B cell (primary cell): ENCODE data around the gene TRIM47. TPM values are rescaled to one million over a fixed set of nuclear protein-coding genes. Genes with fewer than 3 reads are reported as not detected.

Source experiments
- ATAC-seq: fragments of 200-7000 bp; cut with Tn5 transposase; one replicate; pipeline ENCODE4 v1.10.0; 2021; ENCODE audit warnings: low read depth, mild to moderate bottlenecking, moderate number of reproducible peaks, moderate library complexity
- CTCF ChIA-PET: fragments of 350-600 bp; sonication (Branson Sonifier 250); formaldehyde crosslinking; loops from one replicate; lab custom pipeline; 2021; ENCODE audit warnings: antibody characterized with exemption, inconsistent platforms; lab: Charles Lee
- POLR2A ChIA-PET: fragments of 350-600 bp; sonication (Branson Sonifier 250); formaldehyde crosslinking; loops from one replicate; lab custom pipeline; 2021; ENCODE audit warnings: antibody characterized with exemption; lab: Charles Lee
- DNase-seq: peaks from one replicate; pipeline ENCODE4 v3.0.0; 2013
- H2AFZ ChIP-seq: 2 replicates; pipeline ENCODE4 v1.6.1; 2012; ENCODE audit warnings: mild to moderate bottlenecking, low read depth, low read length; ENCODE audit not compliant: insufficient read depth, poor library complexity, severe bottlenecking
- H3K27ac ChIP-seq, 2 donors: 1 replicate in 1 of 2; 2 replicates in 1 of 2; pipeline ENCODE4 v1.5.1; 2012 to 2013; ENCODE audit warnings: low read length in 2 of 2, mild to moderate bottlenecking in 2 of 2, moderate library complexity in 1 of 2
- H3K27me3 ChIP-seq, 4 experiments: fragments of 200-600 bp in 1 of 4; sonication (generic) in 1 of 4; replicated peaks in 1 of 4; 1 replicate in 2 of 4; 2 replicates in 2 of 4; pipeline versions ENCODE4 v1.6.1 to v1.7.0; 2013 to 2016; ENCODE audit warnings: low read length in 3 of 4, mild to moderate bottlenecking in 2 of 4, mixed read lengths in 1 of 4, moderate library complexity in 1 of 4; ENCODE audit not compliant: insufficient read depth in 4 of 4, control insufficient read depth in 3 of 4; ENCODE audit errors: control extremely low read depth in 1 of 4
- H3K36me3 ChIP-seq, 2 experiments: replicated peaks in 1 of 2; 1 replicate in 1 of 2; 2 replicates in 1 of 2; pipeline versions ENCODE4 v1.6.1 to v1.7.1; 2013; ENCODE audit warnings: low read length in 1 of 2; ENCODE audit not compliant: insufficient read depth in 2 of 2, control insufficient read depth in 1 of 2; ENCODE audit errors: control extremely low read depth in 1 of 2, extremely low read depth in 1 of 2
- H3K4me1 ChIP-seq, 2 donors: fragments of 200-600 bp in 1 of 2; sonication (generic) in 1 of 2; 1 replicate in 1 of 2; 2 replicates in 1 of 2; pipeline versions ENCODE4 v1.5.1 to v1.6.1; 2013 to 2017; ENCODE audit warnings: low read length in 2 of 2; ENCODE audit not compliant: control insufficient read depth in 2 of 2, insufficient read depth in 2 of 2
- H3K4me2 ChIP-seq: replicated peaks from 2 replicates; pipeline ENCODE3; 2012; ENCODE audit warnings: mild to moderate bottlenecking, low read depth, low read length; ENCODE audit not compliant: poor library complexity, severe bottlenecking
- H3K4me3 ChIP-seq, 5 experiments: fragments of 200-600 bp in 1 of 5; sonication (generic) in 1 of 5; 1 replicate in 3 of 5; 2 replicates in 2 of 5; pipeline versions ENCODE4 v1.5.1 to v1.7.0; 2011 to 2016; ENCODE audit warnings: low read length in 4 of 5, mild to moderate bottlenecking in 4 of 5, low read depth in 2 of 5, control low read depth in 1 of 5, moderate library complexity in 1 of 5; ENCODE audit not compliant: insufficient read depth in 1 of 5; ENCODE audit errors: control extremely low read depth in 1 of 5, extremely low read depth in 1 of 5
- H3K79me2 ChIP-seq: fragments of 200-600 bp; sonication (generic); one replicate; pipeline ENCODE4 v1.6.0; 2016; ENCODE audit warnings: low read length; ENCODE audit not compliant: control insufficient read depth, insufficient read depth
- H3K9ac ChIP-seq: fragments of 200-600 bp; sonication (generic); 2 replicates; pipeline ENCODE4 v1.6.1; 2017; ENCODE audit warnings: mild to moderate bottlenecking, low read length, moderate library complexity
- H3K9me3 ChIP-seq, 3 donors: one replicate each; pipeline versions ENCODE4 v1.6.1 to v1.7.1; 2013; ENCODE audit warnings: low read length in 2 of 3; ENCODE audit not compliant: control insufficient read depth in 2 of 3, insufficient read depth in 1 of 3; ENCODE audit errors: control extremely low read depth in 1 of 3
- H4K20me1 ChIP-seq: 2 replicates; pipeline ENCODE4 v1.6.0; 2012; ENCODE audit warnings: mild to moderate bottlenecking, low read length; ENCODE audit not compliant: insufficient read depth, control insufficient read depth, poor library complexity, severe bottlenecking
- H3K27ac Mint-ChIP-seq: one replicate; pipeline ENCODE4 v1.8.0; 2021; ENCODE audit warnings: mixed read lengths
- H3K27me3 Mint-ChIP-seq: one replicate; pipeline ENCODE4 v1.8.0; 2021; ENCODE audit warnings: mixed read lengths
- H3K4me1 Mint-ChIP-seq: one replicate; pipeline ENCODE4 v1.8.0; 2021; ENCODE audit warnings: mixed read lengths
- H3K4me3 Mint-ChIP-seq: one replicate; pipeline ENCODE4 v1.8.0; 2021; ENCODE audit warnings: mixed read lengths
- H3K9me3 Mint-ChIP-seq: one replicate; pipeline ENCODE4 v1.8.0; 2022; ENCODE audit warnings: mixed read lengths; ENCODE audit not compliant: insufficient read depth
- EZH2 ChIP-seq: IDR thresholded peaks from 2 replicates; pipeline ENCODE4 v1.6.1; 2012; ENCODE audit warnings: borderline replicate concordance, low read depth, mild to moderate bottlenecking, moderate library complexity, low read length; ENCODE audit not compliant: insufficient read depth, poor library complexity, severe bottlenecking
- WGBS: methylation state at CpG from one replicate; pipeline ENCODE4 v1.1.5; 2013; ENCODE audit warnings: missing lambda C conversion rate; ENCODE audit not compliant: insufficient coverage; 5-methylcytosine and 5-hydroxymethylcytosine counted together
- intact Hi-C: fragments of 100-400 bp; cut with micrococcal nuclease; formaldehyde crosslinking; loops from one replicate; pipeline ENCODE4 v1.10.0; 2022
- polyA plus RNA-seq: library from polyadenylated mRNA; depleted of rRNA; stranded (reverse); fragments of >200 nt; gene quantifications from 2 replicates; pipeline ENCODE4 v1.2.3, GENCODE V29; 2012
- total RNA-seq, 2 donors: library from RNA; stranded (reverse); fragments of 120-200 nt in 1 of 2; gene quantifications; 1 replicate in 1 of 2; 2 replicates in 1 of 2; pipeline versions ENCODE4 v1.2.3 to v1.2.4, GENCODE V29; 2013 to 2022
- TF ChIP-seq, protein P1 (sequence below): fragments of 200-600 bp; IDR thresholded peaks from one replicate; pipeline ENCODE4 v1.8.0; 2022; ENCODE audit warnings: antibody characterized with exemption, mild to moderate bottlenecking

TRIM47 gene
- total and polyA plus RNA-seq, 2 donors (not counting 1 experiment from before 2014, with no cell fraction given), result 6.4 to 8.3 TPM

- H3K4me1 Mint-ChIP-seq, result peaks cover 42% of the 10 kb centered on the region
- intact Hi-C loops, result loop anchor here (1.0 to 10.0 kb wide), 12 partner anchors 9 to 247 kb away; partner anchors contain the start of genes ACOX1, EXOC7, FBF1 and MRPL38
- Histone ChIP-seq H3K9ac (peak overlapping the region; percentile 95), H3K79me2 (peaks cover 49% of the 10 kb centered on the region), H3K4me1 (peaks cover 34 to 53% of the 10 kb centered on the region in 2 donors), H3K36me3 (peaks cover 5 to 20% of the 10 kb centered on the region in 2 experiments), H3K9me3 (no peaks in the 10 kb centered on the region), H4K20me1 (no peaks in the 10 kb centered on the region), H2AFZ (peak overlapping the region; percentile 71), H3K4me2 (peak overlapping the region; percentile 93), H3K4me3 (peak overlapping the region; percentile 69 to 95 (median 89)), H3K27ac (peak overlapping the region; percentile 85 to 92), H3K27me3 (no peaks in the 10 kb centered on the region)
- peak; percentile 5 for ATAC-seq
- no peaks in the 10 kb centered on the region for H3K27me3 Mint-ChIP-seq
- CTCF ChIA-PET, result interaction anchor here (0.6 to 4.1 kb wide), 19 partner anchors 10 to 150 kb away, joined by 3 to 53 read pairs (median 6); partner anchors contain the start of genes ACOX1, GALK1, MRPL38 and TEN1
- H3K9me3 Mint-ChIP-seq, result no peaks in the 10 kb centered on the region
- WGBS, result 0% methylated on average over 13 of the region's 19 CpGs
- TF ChIP-seq, protein P1, sequence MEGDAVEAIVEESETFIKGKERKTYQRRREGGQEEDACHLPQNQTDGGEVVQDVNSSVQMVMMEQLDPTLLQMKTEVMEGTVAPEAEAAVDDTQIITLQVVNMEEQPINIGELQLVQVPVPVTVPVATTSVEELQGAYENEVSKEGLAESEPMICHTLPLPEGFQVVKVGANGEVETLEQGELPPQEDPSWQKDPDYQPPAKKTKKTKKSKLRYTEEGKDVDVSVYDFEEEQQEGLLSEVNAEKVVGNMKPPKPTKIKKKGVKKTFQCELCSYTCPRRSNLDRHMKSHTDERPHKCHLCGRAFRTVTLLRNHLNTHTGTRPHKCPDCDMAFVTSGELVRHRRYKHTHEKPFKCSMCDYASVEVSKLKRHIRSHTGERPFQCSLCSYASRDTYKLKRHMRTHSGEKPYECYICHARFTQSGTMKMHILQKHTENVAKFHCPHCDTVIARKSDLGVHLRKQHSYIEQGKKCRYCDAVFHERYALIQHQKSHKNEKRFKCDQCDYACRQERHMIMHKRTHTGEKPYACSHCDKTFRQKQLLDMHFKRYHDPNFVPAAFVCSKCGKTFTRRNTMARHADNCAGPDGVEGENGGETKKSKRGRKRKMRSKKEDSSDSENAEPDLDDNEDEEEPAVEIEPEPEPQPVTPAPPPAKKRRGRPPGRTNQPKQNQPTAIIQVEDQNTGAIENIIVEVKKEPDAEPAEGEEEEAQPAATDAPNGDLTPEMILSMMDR, result no peak
- no peak for TF ChIP-seq EZH2
- DNase-seq, result no peak
- no peak overlapping the region for H3K27ac Mint-ChIP-seq
- H3K4me3 Mint-ChIP-seq, result no peak overlapping the region
- POLR2A ChIA-PET, result interaction anchor here (0.5 to 3.6 kb wide), 33 partner anchors 10 to 842 kb away, joined by 3 to 82 read pairs (median 7); partner anchors contain the start of genes FBF1, GALK1, SLC25A19 and TRIM47
Measured at GRCh38 chr17:75854881-75855309, 23.5 kb downstream of the TRIM47 start.

DNA sequence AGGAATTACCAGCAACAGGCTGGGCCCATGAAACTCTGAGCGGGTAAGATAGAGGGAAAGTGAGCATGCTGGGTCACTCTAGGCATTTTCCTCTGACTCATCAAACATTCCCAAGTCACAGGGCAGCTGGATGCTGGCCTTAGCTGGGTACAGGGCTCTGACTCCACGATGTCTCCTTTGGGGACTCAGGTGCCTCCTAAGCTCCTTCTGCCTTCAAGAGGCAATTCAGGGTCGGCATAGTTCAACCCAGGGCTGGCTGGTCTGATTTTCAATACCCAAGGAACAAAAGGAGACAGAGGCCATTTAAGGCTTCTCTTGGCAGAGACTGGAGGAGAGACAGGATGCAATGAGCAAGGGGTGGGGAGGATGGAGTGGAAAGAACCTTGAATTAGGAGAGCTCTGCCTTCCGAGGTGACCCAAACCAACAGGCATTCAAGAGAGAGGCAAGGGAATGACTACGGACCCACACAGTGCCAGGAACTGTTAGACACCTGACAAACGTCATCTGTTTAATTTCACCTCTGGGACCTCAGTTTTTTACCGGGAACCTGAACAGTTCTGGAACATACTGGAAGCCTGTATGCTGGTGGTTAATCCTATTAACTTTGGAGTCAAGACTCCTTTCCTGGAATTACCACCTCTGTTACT, 24.2 kb downstream of the TRIM47 start:
- H3K4me2 ChIP-seq, result peak overlapping the region; percentile 93
- Mint-ChIP-seq H3K4me3 (no peak overlapping the region), H3K9me3 (no peaks in the 10 kb centered on the region), H3K27ac (no peak overlapping the region), H3K4me1 (peaks cover 38% of the 10 kb centered on the region), H3K27me3 (no peaks in the 10 kb centered on the region)
- H3K36me3 ChIP-seq, result peaks cover 7 to 26% of the 10 kb centered on the region in 2 experiments
- H3K4me3 ChIP-seq, result peak overlapping the region; percentile 69 to 95 (median 89)
- peaks cover 29 to 47% of the 10 kb centered on the region in 2 donors for H3K4me1 ChIP-seq
- ATAC-seq (no peak), DNase-seq (no peak)
- H3K27ac ChIP-seq, result peak overlapping the region; percentile 85 to 92
- H4K20me1 ChIP-seq, result peaks cover 2% of the 10 kb centered on the region
- H3K79me2 ChIP-seq, result peaks cover 53% of the 10 kb centered on the region
- H3K27me3 ChIP-seq, result no peaks in the 10 kb centered on the region
- ChIA-PET POLR2A (interaction anchor here (0.5 to 3.6 kb wide), 13 partner anchors 9 to 213 kb away, joined by 3 to 82 read pairs (median 9); partner anchors contain the start of genes GALK1, TRIM47, TRIM65 and UNC13D), CTCF (interaction anchor here (0.7 to 4.1 kb wide), 8 partner anchors 10 to 425 kb away, joined by 3 to 53 read pairs (median 12); partner anchors contain the start of genes MRPL38 and UNC13D)
- H3K9ac ChIP-seq, result peak overlapping the region; percentile 95
- TF ChIP-seq, protein P1, result no peak
- no peak for TF ChIP-seq EZH2
- H2AFZ ChIP-seq, result peak overlapping the region; percentile 71
- WGBS, result 57% methylated on average over 5 of the region's 7 CpGs
- no peaks in the 10 kb centered on the region for H3K9me3 ChIP-seq
- intact Hi-C loops, result loop anchor here (10.0 kb wide), 1 partner anchor 189 kb away; the partner anchor contains the start of genes RECQL5 and SAP30BP
